Measurements from ENCODE around the gene ADGRG6. TPM values are rescaled to one million over a fixed set of nuclear protein-coding genes. Genes with fewer than 3 reads are reported as not detected.

Gene ADGRG6
- total RNA-seq, 1 experiment from 2014 or later = 259 TPM

- ATAC-seq (no peak), DNase-seq (ENCODE audit: low read depth, low spot score) (no peak)
- Histone ChIP-seq H3K27me3 (ENCODE audit: control insufficient read depth, insufficient read depth, low read length) (no peaks in the 10 kb centered on the region), H3K4me3 (ENCODE audit: low read depth in 2 of 2, low read length in 2 of 2) (no peak overlapping the region), H3K4me1 (ENCODE audit: control insufficient read depth, insufficient read depth, low read length) (peaks cover 93% of the 10 kb centered on the region), H3K9me3 (ENCODE audit: control insufficient read depth, insufficient read depth, low read depth, low read length) (no peaks in the 10 kb centered on the region), H3K27ac (ENCODE audit: low read length) (peak overlapping the region; percentile 100), H3K36me3 (ENCODE audit: control insufficient read depth, insufficient read depth, low read length) (peaks cover 7% of the 10 kb centered on the region; the same call in 1 of the 2 replicates)
- TF ChIP-seq SIN3A (IDR thresholded peaks at IDR 0.05; ENCODE audit: borderline replicate concordance, insufficient read depth, low read depth, low read length) = no peak
- in situ Hi-C loops (cut with HindIII; ENCODE audit: low pct_unique_long_range_greater_than_20kb, low sequenced_read_pairs) = no loop called here
- CTCF ChIA-PET = no interaction called here
- POLR2A ChIA-PET = interaction anchor here (0.7 kb wide), 1 partner anchor 230 kb away, joined by 3 read pairs; no protein-coding TSS in a partner anchor
- no TSS peak for BruUV-seq (replicated peaks)
- intact Hi-C loops (cut with micrococcal nuclease; ENCODE audit: unreplicated experiment) = no loop called here
Observed at GRCh38 chr6:142381181-142381580, 79.4 kb downstream of the ADGRG6 start.

- H3K4me3 ChIP-seq (ENCODE audit: low read depth in 2 of 2, low read length in 2 of 2) = no peak overlapping the region
- BruUV-seq (replicated peaks) = no TSS peak
- H3K27ac ChIP-seq (ENCODE audit: low read length) = peak overlapping the region; percentile 100
- H3K9me3 ChIP-seq (ENCODE audit: control insufficient read depth, insufficient read depth, low read depth, low read length) = no peaks in the 10 kb centered on the region
- DNase-seq (ENCODE audit: low read depth, low spot score) (no peak), ATAC-seq (no peak)
- POLR2A ChIA-PET = no interaction called here
- in situ Hi-C loops (cut with HindIII; ENCODE audit: low pct_unique_long_range_greater_than_20kb, low sequenced_read_pairs) (no loop called here), intact Hi-C loops (cut with micrococcal nuclease; ENCODE audit: unreplicated experiment) (no loop called here)
- H3K27me3 ChIP-seq (ENCODE audit: control insufficient read depth, insufficient read depth, low read length) = no peaks in the 10 kb centered on the region
- CTCF ChIA-PET = interaction anchor here (0.7 kb wide), 1 partner anchor 11 kb away, joined by 3 read pairs; no protein-coding TSS in a partner anchor
- peaks cover 4% of the 10 kb centered on the region; the same call in 1 of the 2 replicates for H3K36me3 ChIP-seq (ENCODE audit: control insufficient read depth, insufficient read depth, low read length)
- TF ChIP-seq TCF7L2 (IDR thresholded peaks at IDR 0.05; ENCODE audit: low read depth, low read length) (no peak), REST (IDR thresholded peaks at IDR 0.05; ENCODE audit: insufficient read depth in 1 of 2, low read depth in 2 of 2, low read length in 1 of 2) (no peak), CTCF (IDR thresholded peaks at IDR 0.05) (no peak), SIN3A (IDR thresholded peaks at IDR 0.05; ENCODE audit: borderline replicate concordance, insufficient read depth, low read depth, low read length) (no peak), POLR2AphosphoS5 (IDR thresholded peaks at IDR 0.05; ENCODE audit: low read depth, low read length) (no peak)
- H3K4me1 ChIP-seq (ENCODE audit: control insufficient read depth, insufficient read depth, low read length) = peaks cover 93% of the 10 kb centered on the region
Observed at GRCh38 chr6:142381845-142382378, 80.1 kb downstream of the ADGRG6 start.

- no peak for TF ChIP-seq TCF7L2 (IDR thresholded peaks at IDR 0.05; ENCODE audit: low read depth, low read length)
- TF ChIP-seq POLR2AphosphoS5 (IDR thresholded peaks at IDR 0.05; ENCODE audit: low read depth, low read length) = 0 out of 2 replicates have a peak, but pooled peaks have one; percentile 4
- TF ChIP-seq SIN3A (IDR thresholded peaks at IDR 0.05; ENCODE audit: borderline replicate concordance, insufficient read depth, low read depth, low read length) = no peak
- TF ChIP-seq REST (IDR thresholded peaks at IDR 0.05; ENCODE audit: insufficient read depth in 1 of 2, low read depth in 2 of 2, low read length in 1 of 2) = no peak
- in situ Hi-C loops (cut with HindIII; ENCODE audit: low pct_unique_long_range_greater_than_20kb, low sequenced_read_pairs) = no loop called here
- Histone ChIP-seq H3K36me3 (ENCODE audit: control insufficient read depth, insufficient read depth, low read length) (peaks cover 12% of the 10 kb centered on the region; the same call in 1 of the 2 replicates), H3K4me1 (ENCODE audit: control insufficient read depth, insufficient read depth, low read length) (peaks cover 97% of the 10 kb centered on the region), H3K4me3 (ENCODE audit: low read depth in 2 of 2, low read length in 2 of 2) (no peak overlapping the region), H3K9me3 (ENCODE audit: control insufficient read depth, insufficient read depth, low read depth, low read length) (no peaks in the 10 kb centered on the region), H3K27me3 (ENCODE audit: control insufficient read depth, insufficient read depth, low read length) (no peaks in the 10 kb centered on the region), H3K27ac (ENCODE audit: low read length) (peak overlapping the region; percentile 100)
- POLR2A ChIA-PET = no interaction called here
- DNase-seq (ENCODE audit: low read depth, low spot score) (no peak), ATAC-seq (peak; percentile 16; the same call in 1 of the 2 replicates)
- TSS peak; percentile 3 for BruUV-seq (replicated peaks)
- intact Hi-C loops (cut with micrococcal nuclease; ENCODE audit: unreplicated experiment) = no loop called here
- CTCF ChIA-PET = no interaction called here
Observed at GRCh38 chr6:142384519-142385254, 82.9 kb downstream of the ADGRG6 start.
